NT2/D1 (cell line): ENCODE measurements around the gene CTIF.

Source experiments
- DNase-seq: peaks from one replicate; pipeline ENCODE4 v3.0.0-alpha.2; 2011; ENCODE audit warnings: low read depth, low spot score
- H3K27me3 ChIP-seq: 2 replicates; pipeline ENCODE4 v1.6.0; 2011; ENCODE audit warnings: mild to moderate bottlenecking; ENCODE audit not compliant: insufficient read length, insufficient read depth
- H3K36me3 ChIP-seq: 2 replicates; pipeline ENCODE4 v1.6.1; 2011; ENCODE audit warnings: mild to moderate bottlenecking, low read length, mixed read lengths; ENCODE audit not compliant: insufficient read depth, insufficient read length
- H3K4me1 ChIP-seq: 2 replicates; pipeline ENCODE4 v1.5.1; 2011; ENCODE audit not compliant: insufficient read depth, insufficient read length
- H3K4me3 ChIP-seq: 2 replicates; pipeline ENCODE4 v1.5.1; 2011; ENCODE audit warnings: low read depth; ENCODE audit not compliant: insufficient read length
- H3K9ac ChIP-seq: 2 replicates; pipeline ENCODE4 v1.6.0; 2011; ENCODE audit warnings: low read depth; ENCODE audit not compliant: insufficient read length
- H3K9me3 ChIP-seq: 2 replicates; pipeline ENCODE4 v1.5.1; 2011; ENCODE audit warnings: mild to moderate bottlenecking, low read length; ENCODE audit not compliant: insufficient read depth
- SUZ12 ChIP-seq: IDR thresholded peaks from 2 replicates; pipeline ENCODE4 v1.6.1; 2011; ENCODE audit not compliant: insufficient read length, insufficient read depth; ENCODE audit errors: extremely low read depth
- YY1 ChIP-seq: IDR thresholded peaks from 2 replicates; pipeline ENCODE4 v1.6.1; 2011; ENCODE audit not compliant: insufficient read length, insufficient read depth
- ZNF274 ChIP-seq: IDR thresholded peaks from 2 replicates; pipeline ENCODE4 v1.6.1; 2011; ENCODE audit warnings: mild to moderate bottlenecking, low read depth, low read length

The CTIF gene

GRCh38 chr18:48705531-48705930, 166.7 kb downstream of the CTIF start:
- H3K9ac ChIP-seq: no peak overlapping the region
- H3K9me3 ChIP-seq: no peaks in the 10 kb centered on the region
- peaks cover 18% of the 10 kb centered on the region for H3K36me3 ChIP-seq
- H3K4me3 ChIP-seq: no peak overlapping the region
- no peak for DNase-seq
- no peak for TF ChIP-seq SUZ12
- no peak for TF ChIP-seq YY1
- TF ChIP-seq ZNF274: no peak
- H3K4me1 ChIP-seq: no peaks in the 10 kb centered on the region
- no peaks in the 10 kb centered on the region for H3K27me3 ChIP-seq

GRCh38 chr18:48706731-48707130, 167.9 kb downstream of the CTIF start:
- no peak overlapping the region for H3K4me3 ChIP-seq
- H3K9ac ChIP-seq: no peak overlapping the region
- H3K27me3 ChIP-seq: no peaks in the 10 kb centered on the region

GRCh38 chr18:48707636-48708296, 168.9 kb downstream of the CTIF start:
- H3K27me3 ChIP-seq: no peaks in the 10 kb centered on the region
- no peak overlapping the region for H3K9ac ChIP-seq
- DNase-seq: no peak
- H3K36me3 ChIP-seq: peaks cover 18% of the 10 kb centered on the region
- H3K4me3 ChIP-seq: no peak overlapping the region
- H3K4me1 ChIP-seq: no peaks in the 10 kb centered on the region
- H3K9me3 ChIP-seq: no peaks in the 10 kb centered on the region
- TF ChIP-seq ZNF274 (no peak), SUZ12 (no peak), YY1 (no peak)

More at GRCh38 chr18:48706731-48707130, 167.9 kb downstream of the CTIF start:
- peaks cover 15% of the 10 kb centered on the region for H3K36me3 ChIP-seq
- H3K9me3 ChIP-seq: no peaks in the 10 kb centered on the region
- TF ChIP-seq ZNF274 (no peak), YY1 (no peak), SUZ12 (no peak)
- H3K4me1 ChIP-seq: no peaks in the 10 kb centered on the region
- DNase-seq: no peak

- H3K9me3 ChIP-seq: no peaks in the 10 kb centered on the region
- H3K4me3 ChIP-seq: no peak overlapping the region
- TF ChIP-seq ZNF274 (no peak), YY1 (no peak), SUZ12 (no peak)
- DNase-seq: no peak
- no peaks in the 10 kb centered on the region for H3K4me1 ChIP-seq
- no peaks in the 10 kb centered on the region for H3K27me3 ChIP-seq
- H3K36me3 ChIP-seq: peaks cover 28% of the 10 kb centered on the region
- no peak overlapping the region for H3K9ac ChIP-seq
Measured at GRCh38 chr18:48708807-48709206, 170.0 kb downstream of the CTIF start.

- H3K4me1 ChIP-seq: no peaks in the 10 kb centered on the region
- H3K36me3 ChIP-seq: peaks cover 30% of the 10 kb centered on the region
- no peak overlapping the region for H3K9ac ChIP-seq
- no peak overlapping the region for H3K4me3 ChIP-seq
- no peaks in the 10 kb centered on the region for H3K27me3 ChIP-seq
- no peaks in the 10 kb centered on the region for H3K9me3 ChIP-seq
- DNase-seq: no peak
- TF ChIP-seq ZNF274 (no peak), SUZ12 (no peak), YY1 (no peak)
Measured at GRCh38 chr18:48709371-48710062, 170.7 kb downstream of the CTIF start.

GRCh38 chr18:48711651-48712486, 173.0 kb downstream of the CTIF start:
- H3K4me3 ChIP-seq: no peak overlapping the region
- no peak overlapping the region for H3K9ac ChIP-seq
- TF ChIP-seq SUZ12 (no peak), YY1 (no peak), ZNF274 (no peak)
- peaks cover 22% of the 10 kb centered on the region for H3K36me3 ChIP-seq
- H3K27me3 ChIP-seq: no peaks in the 10 kb centered on the region
- H3K4me1 ChIP-seq: peaks cover 5% of the 10 kb centered on the region
- peak; percentile 18 for DNase-seq
- no peaks in the 10 kb centered on the region for H3K9me3 ChIP-seq

- TF ChIP-seq YY1: no peak
- no peak for TF ChIP-seq SUZ12
- TF ChIP-seq ZNF274: no peak
- no peak for DNase-seq
- H3K27me3 ChIP-seq: no peaks in the 10 kb centered on the region
- H3K9ac ChIP-seq: no peak overlapping the region
- H3K9me3 ChIP-seq: no peaks in the 10 kb centered on the region
- H3K4me3 ChIP-seq: no peak overlapping the region
- H3K36me3 ChIP-seq: peaks cover 24% of the 10 kb centered on the region
- peaks cover 5% of the 10 kb centered on the region for H3K4me1 ChIP-seq
Measured at GRCh38 chr18:48713309-48713708, 174.5 kb downstream of the CTIF start.
